Medulla oblongata (tissue), 1 donor: ENCODE results near the gene TMOD1.
"Not testable (repeated sequence)": the region's sequence is repeated elsewhere in the genome, so short reads cannot be mapped to it uniquely, and the experiment has no call there.

ENCODE experiments used
- DNase-seq: peaks from one replicate; pipeline ENCODE4 v3.0.0-alpha.2; 2015; ENCODE audit errors: extremely low spot score

Gene TMOD1

DNA sequence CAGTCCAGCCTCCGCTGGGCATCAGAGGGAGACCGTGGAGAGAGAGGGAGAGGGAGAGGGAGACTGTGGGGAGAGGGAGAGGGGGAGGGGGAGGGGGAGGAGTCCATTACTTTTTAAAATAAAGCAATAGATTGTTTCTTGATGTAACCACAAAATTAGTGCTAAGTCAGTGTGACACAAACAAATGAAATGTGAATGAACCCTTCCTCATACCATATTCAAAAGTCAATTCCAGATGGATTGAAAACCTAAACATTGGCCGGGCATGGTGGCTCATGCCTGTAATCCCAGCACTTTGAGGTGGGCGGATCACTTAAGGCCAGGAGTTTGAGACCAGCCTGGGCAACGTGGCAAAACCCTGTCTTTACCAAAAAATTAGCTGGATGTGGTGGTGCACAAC lies 2.6 kb upstream of the TMOD1 start:
- not testable (repeated sequence) for DNase-seq

DNA sequence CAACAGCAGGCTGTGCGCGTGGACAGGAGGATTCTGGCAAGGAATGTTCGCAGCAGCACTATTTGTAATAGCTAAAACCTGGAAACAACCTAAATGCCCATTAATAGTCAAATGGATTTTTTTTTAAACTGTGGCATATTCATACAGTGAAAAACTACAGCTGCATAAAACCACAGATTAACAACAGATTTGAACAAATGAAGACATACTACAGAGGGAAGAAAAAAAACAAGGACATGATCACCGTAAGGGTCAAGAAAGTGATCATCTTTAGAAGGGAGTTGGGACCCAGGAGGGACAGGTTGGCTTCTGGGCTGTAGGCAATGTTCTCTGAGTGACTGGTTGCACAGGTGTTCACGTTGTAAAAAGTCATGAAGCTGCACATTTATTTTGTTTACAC lies 1.2 kb upstream of the TMOD1 start:
- no peak for DNase-seq

- no peak for DNase-seq
These were observed 695 bp upstream of the TMOD1 start for GRCh38 chr9:97500765-97501176.

DNA sequence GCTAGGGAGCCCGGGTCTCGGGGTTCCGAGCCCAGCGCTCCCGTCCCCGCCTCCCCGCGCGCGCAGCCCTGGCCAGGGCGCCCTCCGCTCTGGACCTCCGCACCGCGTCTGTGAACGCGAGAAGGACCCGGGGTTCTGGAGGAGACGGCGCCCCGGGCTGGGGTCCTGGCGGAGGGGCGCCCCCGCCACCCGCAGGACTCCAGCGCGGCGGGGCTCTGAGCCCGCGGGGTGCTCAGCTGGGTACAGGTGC lies 431 bp downstream of the TMOD1 start:
- DNase-seq, result no peak

- DNase-seq, result no peak
These were observed 937 bp downstream of the TMOD1 start for GRCh38 chr9:97502222-97502983.

DNA sequence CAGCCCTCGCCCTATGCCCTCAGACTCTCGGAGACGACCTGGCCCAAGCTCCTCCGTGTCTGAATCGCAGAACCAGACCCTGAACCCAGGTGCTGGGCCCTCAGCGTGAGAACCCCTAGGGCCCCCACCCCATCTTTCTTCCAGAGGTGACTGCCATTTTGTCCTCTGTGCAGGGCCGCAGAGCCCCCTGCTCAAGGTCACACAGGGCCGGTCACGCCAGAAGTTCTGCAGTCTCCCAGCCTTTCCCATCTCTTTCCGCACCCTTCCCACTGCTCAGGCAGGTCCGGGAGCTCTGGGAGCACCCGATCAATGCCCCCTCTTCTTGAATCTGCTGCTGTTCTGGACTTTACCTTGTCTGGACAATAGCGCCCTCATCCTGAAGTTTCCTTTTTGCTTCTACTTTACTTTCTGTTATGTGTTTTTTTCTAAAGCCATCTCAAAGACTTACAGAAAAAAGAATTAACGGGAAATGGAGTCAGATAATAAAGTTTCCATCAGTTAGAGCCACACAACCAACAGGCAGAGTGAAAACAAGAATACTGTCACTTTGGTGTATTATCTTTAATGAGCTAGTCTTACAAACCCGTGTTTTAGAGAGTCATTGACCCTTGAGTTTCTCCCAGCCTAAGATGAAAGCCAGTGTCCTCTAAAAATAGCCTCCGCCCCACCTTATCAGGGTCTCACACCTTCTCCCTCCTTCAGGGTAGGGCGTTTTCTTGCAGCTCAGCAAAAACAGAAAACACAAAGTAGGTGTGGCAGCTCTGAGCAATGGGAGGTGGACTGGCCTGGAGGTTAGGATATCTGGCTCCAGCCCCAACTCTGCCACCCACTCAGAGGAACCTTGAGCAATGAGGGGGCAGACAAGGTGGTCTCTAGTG lies 1.8 kb downstream of the TMOD1 start:
- DNase-seq, result no peak

- no peak for DNase-seq
These were observed 2.4 kb downstream of the TMOD1 start for GRCh38 chr9:97503862-97504210.

DNA sequence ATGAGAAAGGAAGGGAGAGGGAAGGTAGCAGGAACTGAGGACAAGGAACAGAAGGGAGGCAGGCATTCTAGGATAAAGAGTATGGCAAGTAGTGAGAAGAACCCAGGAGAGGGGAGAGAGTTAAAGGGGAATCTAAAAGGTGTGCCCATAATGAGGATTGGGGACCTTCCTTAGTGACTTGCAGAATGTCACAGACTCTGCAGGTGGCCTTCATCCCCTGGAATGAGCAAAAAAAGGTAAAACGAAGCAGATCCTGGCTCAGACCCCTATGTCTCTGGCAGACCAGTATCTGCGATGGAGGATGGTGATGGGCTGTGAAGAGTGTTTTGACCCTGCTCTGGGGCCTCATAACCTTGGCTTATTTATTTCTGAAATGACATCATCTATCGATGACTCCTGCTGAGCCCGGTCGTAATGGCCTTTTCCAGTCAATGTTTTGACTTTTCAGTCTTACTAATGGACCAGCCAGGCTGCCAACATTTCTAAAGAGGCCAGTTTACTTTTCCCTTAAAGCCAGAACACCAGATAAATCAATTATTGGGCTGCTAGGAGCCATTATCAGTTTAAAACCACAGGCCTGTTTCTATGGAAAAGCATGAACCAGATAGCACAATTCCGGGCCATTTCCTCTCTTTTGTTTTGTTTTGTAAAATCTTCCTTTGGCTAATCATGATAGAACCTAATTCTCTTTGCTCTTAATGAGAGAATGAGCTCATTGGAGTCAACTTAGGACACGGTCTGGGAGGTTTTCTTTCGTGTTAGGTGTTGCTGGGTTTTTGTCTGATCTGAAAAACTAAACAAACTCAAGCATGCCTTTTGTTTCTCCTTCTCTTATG lies 3.1 kb downstream of the TMOD1 start:
- DNase-seq, result no peak

DNA sequence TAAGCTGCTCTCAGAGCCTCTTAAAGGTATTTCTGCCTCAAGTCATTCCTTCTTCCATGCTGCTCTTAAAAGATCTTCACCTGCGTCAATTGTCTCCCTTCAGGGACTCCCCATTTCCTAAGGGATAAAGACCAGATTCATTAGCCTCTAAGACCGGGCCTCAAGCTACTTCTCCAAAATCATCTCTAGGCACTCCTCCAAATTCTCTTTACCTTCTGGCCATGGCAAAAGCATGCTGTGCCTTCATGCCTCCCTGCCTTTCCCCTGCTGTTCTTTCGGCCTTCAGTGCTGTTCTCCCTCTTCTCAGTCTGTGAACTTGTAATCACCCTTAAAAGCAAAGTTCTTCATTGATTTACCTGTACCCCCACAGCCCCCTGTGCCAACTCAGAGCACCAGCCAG lies 4.4 kb downstream of the TMOD1 start:
- no peak for DNase-seq

DNA sequence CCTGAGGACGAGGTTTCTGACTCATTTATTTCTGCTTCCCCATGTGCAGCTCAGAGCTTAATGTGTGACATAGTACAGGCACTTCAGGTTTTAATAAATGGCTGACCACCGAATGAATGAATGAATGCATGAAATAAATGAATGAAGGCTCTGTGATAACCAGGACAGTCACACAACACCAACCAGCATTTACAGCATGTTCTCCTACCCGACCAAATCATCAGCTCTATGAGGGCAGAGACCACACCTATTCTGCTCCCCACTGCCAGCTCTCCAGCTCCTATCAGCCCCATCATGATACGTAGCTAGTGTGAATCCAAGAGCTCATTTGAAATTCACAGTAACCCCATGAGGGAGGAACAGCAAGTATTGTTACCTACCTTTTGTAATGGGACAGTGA lies 4.8 kb downstream of the TMOD1 start:
- no peak for DNase-seq

GRCh38 chr9:97506787-97507186 lies 5.3 kb downstream of the TMOD1 start:
- no peak for DNase-seq

DNA sequence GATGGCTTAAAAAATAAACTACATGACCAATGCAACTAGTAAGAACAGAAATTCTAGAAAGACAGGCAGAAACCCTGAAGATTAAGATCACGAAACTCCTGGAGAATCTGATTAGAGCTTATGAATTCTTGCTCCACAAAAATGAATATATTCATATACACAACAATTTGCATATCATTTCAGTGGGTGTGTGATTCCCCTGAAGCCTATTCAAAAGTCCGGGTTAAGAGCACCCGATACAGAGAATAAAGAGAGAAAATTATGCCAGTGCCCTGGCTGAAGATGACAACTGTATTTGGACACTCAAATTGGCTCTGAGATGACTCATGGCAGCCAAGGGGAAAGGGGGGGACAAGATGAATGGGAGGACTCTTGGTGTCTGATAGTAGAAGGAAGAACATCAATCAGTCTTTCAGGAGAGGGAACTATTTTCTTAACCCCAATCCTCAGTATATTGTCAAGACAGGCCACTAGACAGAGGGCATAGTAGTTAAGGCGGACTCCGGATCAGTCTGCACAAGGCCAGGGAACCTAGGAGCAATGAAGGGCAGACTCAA lies 6.0 kb downstream of the TMOD1 start:
- DNase-seq, result no peak

DNA sequence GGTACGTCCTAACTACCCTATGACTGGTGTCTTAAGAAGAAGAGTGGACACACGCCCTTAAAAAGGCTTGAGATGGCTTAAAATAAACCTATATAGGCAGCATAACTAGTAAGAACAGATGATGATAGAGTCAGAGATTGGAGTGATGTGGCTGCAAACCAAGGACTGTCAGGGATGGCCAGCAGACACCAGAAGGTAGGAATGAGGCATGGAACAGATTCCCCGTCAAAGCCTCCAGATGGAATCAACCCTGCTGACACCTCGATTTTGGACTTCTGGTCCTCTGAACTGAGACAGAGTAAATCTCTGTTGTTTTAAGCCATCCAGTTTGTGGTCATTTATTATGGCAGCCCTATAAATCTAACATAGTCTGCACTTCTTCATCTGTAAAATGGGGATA lies 7.4 kb downstream of the TMOD1 start:
- DNase-seq, result no peak

GRCh38 chr9:97510797-97511654 lies 9.6 kb downstream of the TMOD1 start:
- DNase-seq, result no peak

- no peak for DNase-seq
These were observed 10.4 kb downstream of the TMOD1 start for GRCh38 chr9:97511655-97512427.

DNA sequence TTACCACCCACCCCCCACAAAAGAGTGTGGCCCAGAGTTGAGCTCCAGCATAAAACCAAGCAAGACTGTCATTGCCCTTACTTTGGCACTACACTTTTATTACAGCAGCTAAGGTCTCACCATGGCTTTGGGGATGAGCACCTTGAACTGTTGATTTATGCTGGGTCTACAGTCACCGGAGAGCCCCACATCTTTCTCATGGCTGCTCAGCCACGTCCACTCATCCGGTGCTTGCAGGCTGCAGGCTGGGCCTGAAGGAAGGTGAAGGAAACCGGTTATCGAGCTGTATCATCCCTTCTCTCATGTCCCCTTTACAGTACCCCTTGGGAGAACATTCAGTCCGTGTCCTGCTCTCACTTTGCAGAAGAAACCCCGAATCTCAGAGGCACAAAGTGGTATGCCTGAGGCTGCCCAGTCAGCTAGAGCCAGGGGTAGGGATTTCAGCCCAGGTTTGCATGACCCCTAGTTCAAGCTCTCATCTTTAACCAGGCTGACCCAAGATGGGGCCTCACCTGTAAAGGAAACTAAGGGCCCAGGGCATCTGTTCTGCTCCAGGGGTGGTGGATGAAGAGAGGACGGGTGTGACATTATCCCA lies 11.6 kb downstream of the TMOD1 start:
- DNase-seq, result no peak

DNA sequence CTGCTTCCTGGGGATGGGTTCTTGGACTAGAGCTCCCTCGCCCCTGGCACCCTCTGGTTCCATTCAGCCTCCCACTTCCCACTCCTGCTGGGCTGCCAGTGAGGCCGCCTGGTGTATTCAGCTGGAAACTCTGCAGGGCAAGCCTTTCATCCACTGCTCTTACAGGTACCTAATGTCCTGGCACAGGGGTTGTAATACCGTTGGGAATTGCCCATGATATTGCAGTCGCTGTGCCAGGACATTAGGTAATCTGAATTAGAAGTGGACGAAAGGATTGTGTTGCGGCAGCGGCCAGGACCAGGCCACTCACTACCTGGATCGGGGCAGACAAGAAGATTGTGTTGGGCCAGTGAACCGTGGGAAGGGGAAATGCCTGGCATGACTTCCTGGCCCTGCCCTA lies 13.1 kb downstream of the TMOD1 start:
- DNase-seq, result no peak

DNA sequence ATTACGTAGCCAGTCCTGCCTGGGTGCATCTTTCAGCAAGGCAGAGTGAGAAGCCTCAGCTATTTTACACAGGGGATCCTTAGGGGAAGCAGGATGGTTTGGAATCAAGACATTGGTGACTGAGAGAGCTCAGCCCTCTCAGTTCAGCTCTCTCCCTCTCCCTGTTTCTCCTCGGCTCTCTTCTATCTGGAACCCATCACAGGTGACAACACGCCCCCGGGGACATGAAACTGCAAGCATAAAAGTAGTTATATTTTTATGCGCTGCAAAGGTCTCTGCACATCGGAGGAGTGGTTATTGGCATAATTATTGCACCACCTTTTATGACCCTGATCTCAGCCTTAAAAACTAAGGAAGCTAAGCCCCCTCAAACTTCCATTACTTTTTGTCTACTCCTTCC lies 14.2 kb downstream of the TMOD1 start:
- DNase-seq, result no peak

GRCh38 chr9:97516111-97516510 lies 14.6 kb downstream of the TMOD1 start:
- DNase-seq, result no peak
